H1 (cell line): ENCODE data around the gene CELA1. TPM values are rescaled to one million over a fixed set of nuclear protein-coding genes. Genes with fewer than 3 reads are reported as not detected.

Source experiments
- CTCF ChIA-PET: fragments of 300-600 bp; sonication (Branson Sonifier 250); formaldehyde crosslinking; loops from one replicate; lab custom pipeline; 2021; ENCODE audit not compliant: partially characterized antibody; lab: Charles Lee
- POLR2A ChIA-PET: fragments of 300-600 bp; sonication (Branson Sonifier 250); formaldehyde crosslinking; loops from one replicate; lab custom pipeline; 2021; ENCODE audit warnings: inconsistent platforms; ENCODE audit not compliant: partially characterized antibody; lab: Charles Lee
- DNase-seq, 2 experiments: peaks; one replicate each; pipeline versions ENCODE4 v3.0.0 to v3.0.0-alpha.2; 2010 to 2022; ENCODE audit warnings: low spot score in 2 of 2, low read depth in 1 of 2, mixed read lengths in 1 of 2
- FAIRE-seq: peaks from 2 replicates; lab custom pipeline; 2011; peaks lifted over from hg19 to GRCh38; lab: Jason Lieb, UNC
- H2AFZ ChIP-seq: 2 replicates; pipeline ENCODE4 v1.8.1; 2012; ENCODE audit warnings: low read length, inconsistent platforms
- H2AK5ac ChIP-seq: 2 replicates; pipeline ENCODE4 v1.6.1; 2013; ENCODE audit warnings: low read depth, low read length
- H2BK120ac ChIP-seq: replicated peaks from 2 replicates; pipeline ENCODE3; 2013; ENCODE audit warnings: low read depth, low read length, inconsistent platforms
- H2BK12ac ChIP-seq: 2 replicates; pipeline ENCODE4 v1.6.1; 2013; ENCODE audit warnings: low read depth, low read length
- H2BK15ac ChIP-seq: 2 replicates; pipeline ENCODE4 v1.6.1; 2013; ENCODE audit warnings: low read length
- H2BK20ac ChIP-seq: 2 replicates; pipeline ENCODE4 v1.6.1; 2013; ENCODE audit warnings: low read length
- H2BK5ac ChIP-seq: 2 replicates; pipeline ENCODE4 v1.6.1; 2013; ENCODE audit warnings: low read depth, low read length
- H3K14ac ChIP-seq: 2 replicates; pipeline ENCODE4 v1.6.1; 2013; ENCODE audit warnings: inconsistent platforms; ENCODE audit not compliant: insufficient read length
- H3K18ac ChIP-seq: 2 replicates; pipeline ENCODE4 v1.6.1; 2013; ENCODE audit warnings: low read length; ENCODE audit errors: extremely low read depth
- H3K23ac ChIP-seq: 2 replicates; pipeline ENCODE4 v1.6.1; 2013; ENCODE audit warnings: inconsistent platforms; ENCODE audit not compliant: insufficient read length
- H3K23me2 ChIP-seq: 2 replicates; pipeline ENCODE4 v1.6.1; 2013; ENCODE audit warnings: low read depth, low read length
- H3K27ac ChIP-seq: 2 replicates; pipeline ENCODE4 v1.6.1; 2011; ENCODE audit warnings: low read depth, low read length, inconsistent platforms
- H3K27me3 ChIP-seq, 4 experiments: replicated peaks in 1 of 4; 1 replicate in 1 of 4; 2 replicates in 3 of 4; pipeline versions ENCODE4 v1.6.1 to v1.8.1; 2011 to 2013; ENCODE audit warnings: low read length in 3 of 4, mild to moderate bottlenecking in 3 of 4, inconsistent platforms in 2 of 4, mixed read lengths in 2 of 4, moderate library complexity in 1 of 4; ENCODE audit not compliant: control insufficient read depth in 3 of 4, insufficient read depth in 3 of 4; ENCODE audit errors: extremely low read depth in 1 of 4
- H3K36me3 ChIP-seq, 4 experiments: 2 replicates each; pipeline versions ENCODE4 v1.6.1 to v1.8.1; 2011 to 2013; ENCODE audit warnings: mild to moderate bottlenecking in 4 of 4, low read length in 3 of 4, moderate library complexity in 2 of 4, control low read depth in 1 of 4, inconsistent platforms in 1 of 4; ENCODE audit not compliant: insufficient read depth in 4 of 4, control insufficient read depth in 2 of 4
- H3K4ac ChIP-seq: replicated peaks from 2 replicates; pipeline ENCODE3; 2013; ENCODE audit warnings: low read length, low read depth, mixed read lengths, inconsistent platforms; ENCODE audit not compliant: insufficient read length
- H3K4me1 ChIP-seq, 4 experiments: replicated peaks in 1 of 4; 1 replicate in 1 of 4; 2 replicates in 3 of 4; pipeline versions ENCODE4 v1.6.1 to v1.8.1; 2011 to 2013; ENCODE audit warnings: low read length in 3 of 4, inconsistent platforms in 2 of 4, mixed read lengths in 1 of 4; ENCODE audit not compliant: insufficient read depth in 4 of 4, control insufficient read depth in 3 of 4
- H3K4me2 ChIP-seq, 2 experiments: 2 replicates each; pipeline versions ENCODE4 v1.6.1 to v1.8.1; 2011 to 2013; ENCODE audit warnings: low read depth in 2 of 2, low read length in 2 of 2, control low read depth in 1 of 2, inconsistent platforms in 1 of 2, mild to moderate bottlenecking in 1 of 2; ENCODE audit not compliant: insufficient read depth in 1 of 2
- H3K4me3 ChIP-seq, 4 experiments: fragments of 200-600, 300-600 bp in 1 of 4; sonication (generic), shearing (Covaris generic), sonication (Bioruptor Twin) in 1 of 4; 2 replicates each; pipeline versions ENCODE4 v1.5.1 to v1.8.1; 2011 to 2016; ENCODE audit warnings: low read length in 4 of 4, low read depth in 3 of 4, control low read depth in 2 of 4, inconsistent platforms in 2 of 4, mild to moderate bottlenecking in 2 of 4, mixed read lengths in 1 of 4, moderate library complexity in 1 of 4; ENCODE audit not compliant: insufficient read depth in 2 of 4; ENCODE audit errors: extremely low read depth in 1 of 4
- H3K56ac ChIP-seq: replicated peaks from 2 replicates; pipeline ENCODE3; 2013; ENCODE audit warnings: low read depth, mild to moderate bottlenecking, mixed read lengths, low read length, inconsistent platforms; ENCODE audit not compliant: insufficient read length
- H3K79me1 ChIP-seq: 2 replicates; pipeline ENCODE4 v1.6.1; 2013; ENCODE audit warnings: low read depth, low read length, control low read depth
- H3K79me2 ChIP-seq, 2 experiments: 2 replicates each; pipeline versions ENCODE4 v1.6.1 to v1.8.1; 2012 to 2013; ENCODE audit warnings: low read length in 2 of 2, mild to moderate bottlenecking in 2 of 2, inconsistent platforms in 1 of 2; ENCODE audit not compliant: insufficient read depth in 2 of 2, control insufficient read depth in 1 of 2
- H3K9ac ChIP-seq, 4 experiments: replicated peaks in 1 of 4; 1 replicate in 1 of 4; 2 replicates in 3 of 4; pipeline versions ENCODE4 v1.6.1 to v1.8.1; 2011 to 2013; ENCODE audit warnings: low read depth in 3 of 4, low read length in 3 of 4, control low read depth in 2 of 4, mild to moderate bottlenecking in 2 of 4, moderate library complexity in 2 of 4, inconsistent platforms in 1 of 4; ENCODE audit errors: extremely low read depth in 1 of 4
- H3K9me3 ChIP-seq, 2 experiments: 2 replicates each; pipeline versions ENCODE4 v1.6.1 to v1.8.1; 2012 to 2013; ENCODE audit warnings: mild to moderate bottlenecking in 2 of 2, moderate library complexity in 2 of 2, control low read depth in 1 of 2, inconsistent platforms in 1 of 2, low read depth in 1 of 2, low read length in 1 of 2, mixed read lengths in 1 of 2; ENCODE audit not compliant: insufficient read depth in 2 of 2
- H4K20me1 ChIP-seq, 2 experiments: replicated peaks in 1 of 2; 2 replicates each; pipeline versions ENCODE3 to v1.8.1; 2011 to 2013; ENCODE audit warnings: inconsistent platforms in 2 of 2, low read length in 2 of 2, mild to moderate bottlenecking in 1 of 2; ENCODE audit not compliant: insufficient read depth in 2 of 2, control insufficient read depth in 1 of 2
- H4K5ac ChIP-seq: 2 replicates; pipeline ENCODE4 v1.6.1; 2013; ENCODE audit warnings: low read length, low read depth, mixed read lengths, inconsistent platforms; ENCODE audit not compliant: insufficient read length
- H4K8ac ChIP-seq: 2 replicates; pipeline ENCODE4 v1.8.0; 2013; ENCODE audit warnings: mild to moderate bottlenecking, moderate library complexity, low read length, inconsistent platforms; ENCODE audit not compliant: insufficient read depth; ENCODE audit errors: extremely low read depth
- H4K91ac ChIP-seq: replicated peaks from 2 replicates; pipeline ENCODE3; 2013; ENCODE audit warnings: low read length, mixed read lengths, inconsistent platforms; ENCODE audit not compliant: insufficient read length
- ASH2L ChIP-seq: fragments of 200-600, 300-600 bp; sonication (generic); IDR thresholded peaks from one replicate; pipeline ENCODE4 v1.7.1; 2017; ENCODE audit warnings: low read length
- BRCA1 ChIP-seq: IDR thresholded peaks from 2 replicates; pipeline ENCODE4 v1.6.1; 2012; ENCODE audit warnings: low read depth, low read length, improper control_type of control experiment
- CBX5 ChIP-seq: fragments of 300-800, 300-1000 bp; sonication (generic); IDR thresholded peaks from 2 replicates; pipeline ENCODE4 v1.7.1; 2016; ENCODE audit warnings: antibody characterized with exemption, low read length, low read depth
- CEBPB ChIP-seq: IDR thresholded peaks from 2 replicates; pipeline ENCODE4 v1.6.1; 2012; ENCODE audit warnings: low read depth, low read length
- E2F6 ChIP-seq: IDR thresholded peaks from 2 replicates; pipeline ENCODE4 v1.6.1; 2012; ENCODE audit warnings: inconsistent platforms
- EGR1 ChIP-seq: IDR thresholded peaks from 2 replicates; pipeline ENCODE4 v1.6.1; 2011; ENCODE audit warnings: low read depth, low read length, borderline replicate concordance
- MAFK ChIP-seq: IDR thresholded peaks from 2 replicates; pipeline ENCODE4 v1.6.1; 2012; ENCODE audit warnings: low read depth, mild to moderate bottlenecking, improper control_type of control experiment, low read length
- MAX ChIP-seq: IDR thresholded peaks from 2 replicates; pipeline ENCODE4 v1.6.1; 2012; ENCODE audit warnings: inconsistent platforms
- RFX5 ChIP-seq: IDR thresholded peaks from 2 replicates; pipeline ENCODE4 v1.6.1; 2011; ENCODE audit warnings: low read depth, low read length, improper control_type of control experiment, borderline replicate concordance
- RNF2 ChIP-seq: fragments of 200-900, 300-1000 bp; sonication (generic); IDR thresholded peaks from 2 replicates; pipeline ENCODE4 v1.7.1; 2016; ENCODE audit warnings: borderline replicate concordance, low read depth, mild to moderate bottlenecking, antibody characterized with exemption, low read length; ENCODE audit not compliant: poor library complexity, severe bottlenecking; ENCODE audit errors: missing control alignments
- SP2 ChIP-seq: IDR thresholded peaks from 2 replicates; pipeline ENCODE4 v1.6.1; 2012; ENCODE audit warnings: mild to moderate bottlenecking, low read length, inconsistent platforms
- SP4 ChIP-seq: IDR thresholded peaks from 2 replicates; pipeline ENCODE4 v1.6.1; 2012; ENCODE audit warnings: low read length, inconsistent platforms
- SUZ12 ChIP-seq: fragments of 200-600 bp; sonication (generic); IDR thresholded peaks from 2 replicates; pipeline ENCODE4 v1.6.1; 2012; ENCODE audit warnings: mild to moderate bottlenecking, inconsistent platforms, low read length, moderate library complexity, mixed read lengths
- ZNF274 ChIP-seq: IDR thresholded peaks from 2 replicates; pipeline ENCODE4 v1.7.0; 2012; ENCODE audit warnings: low read length, borderline replicate concordance; ENCODE audit errors: extremely low read depth
- WGBS, 2 experiments: shearing (Covaris generic) in 1 of 2; methylation state at CpG; one replicate each; pipeline versions ENCODE4 v1.1.6 to v1.1.7; 2013 to 2015; ENCODE audit warnings: low lambda C conversion rate in 2 of 2, mixed read lengths in 2 of 2, inconsistent platforms in 1 of 2, low coverage in 1 of 2, missing lambda C conversion rate in 1 of 2; ENCODE audit not compliant: insufficient replicate concordance in 2 of 2, insufficient coverage in 1 of 2, insufficient read length in 1 of 2; ENCODE audit errors: extremely low coverage in 1 of 2, missing lambda C conversion rate in 1 of 2; 5-methylcytosine and 5-hydroxymethylcytosine counted together
- polyA plus RNA-seq, 7 experiments: library from polyadenylated mRNA; depleted of rRNA in 3 of 7; stranded (reverse) in 5 of 7; unstranded in 2 of 7; fragments of >200 nt in 5 of 7; fragments of 200-250 nt in 2 of 7; gene quantifications; 1 replicate in 5 of 7; 2 replicates in 1 of 7; 4 replicates in 1 of 7; pipeline versions ENCODE4 v1.2.1 to v1.2.3, GENCODE V29; 2011 to 2013; ENCODE audit warnings: missing spikeins in 2 of 7, mixed read lengths in 2 of 7
- total RNA-seq: library from RNA; stranded (reverse); fragmentation: NEBNext Ultra II Directional; extraction: Animal tissue kit (Norgen Biotek cat#: 25700); gene quantifications from 2 replicates; pipeline ENCODE4 v1.2.1, GENCODE V29; 2021

CELA1 gene
- total and polyA plus RNA-seq, 2 of the 8 experiments (the other 6 are each of a cell fraction or from before 2014, with no cell fraction given), result 0.09 TPM; not detected in 1

- H3K18ac ChIP-seq, result no peak overlapping the region
- WGBS, 2 experiments, result 86% methylated on average over 8 of the region's 8 CpGs; no CpG with 5 or more reads in 1 of the 2 experiments
- no peak overlapping the region for H3K27ac ChIP-seq
- no peaks in the 10 kb centered on the region; a peak in 1 of 7 replicates for H3K4me1 ChIP-seq
- no peaks in the 10 kb centered on the region for H3K79me1 ChIP-seq
- no peak overlapping the region for H2BK20ac ChIP-seq
- H3K79me2 ChIP-seq, result no peaks in the 10 kb centered on the region
- no peak overlapping the region for H2AK5ac ChIP-seq
- no peak overlapping the region for H4K5ac ChIP-seq
- no peak overlapping the region for H3K14ac ChIP-seq
- H2BK5ac ChIP-seq, result no peak overlapping the region
- H3K9me3 ChIP-seq, result no peaks in the 10 kb centered on the region
- no peak overlapping the region for H2BK120ac ChIP-seq
- no peak overlapping the region for H3K4ac ChIP-seq
- no peak overlapping the region for H3K9ac ChIP-seq
- no peak overlapping the region for H4K8ac ChIP-seq
- no peak overlapping the region for H3K4me2 ChIP-seq
- H3K36me3 ChIP-seq, result peaks cover 0 to 12% (median 3%) of the 10 kb centered on the region in 4 experiments; a peak in 3 of 8 replicates
- DNase-seq, result no peak
- no peak overlapping the region for H2AFZ ChIP-seq
- H3K23me2 ChIP-seq, result no peaks in the 10 kb centered on the region
- ChIA-PET POLR2A (interaction anchor here (1.0 kb wide), 1 partner anchor 13 kb away, joined by 5 read pairs; no protein-coding TSS in a partner anchor), CTCF (interaction anchor here (1.8 kb wide), 1 partner anchor 17 kb away, joined by 16 read pairs; no protein-coding TSS in a partner anchor)
- H4K20me1 ChIP-seq, result no peaks in the 10 kb centered on the region
- H3K23ac ChIP-seq, result no peak overlapping the region
- no peak overlapping the region for H3K4me3 ChIP-seq
- no peak overlapping the region for H2BK15ac ChIP-seq
- no peak overlapping the region for H4K91ac ChIP-seq
- no peaks in the 10 kb centered on the region for H3K27me3 ChIP-seq
- no peak overlapping the region for H3K56ac ChIP-seq
- FAIRE-seq, result no peak
- H2BK12ac ChIP-seq, result no peak overlapping the region
- TF ChIP-seq ZNF274, result no peak
- TF ChIP-seq EGR1, result no peak
- no peak for TF ChIP-seq BRCA1
- TF ChIP-seq SP2, result no peak
- TF ChIP-seq MAX, result no peak
- TF ChIP-seq ASH2L, result no peak
- TF ChIP-seq E2F6, result no peak
- TF ChIP-seq CBX5, result no peak
- TF ChIP-seq MAFK, result no peak
- no peak for TF ChIP-seq SP4
- TF ChIP-seq RFX5, result no peak
- no peak for TF ChIP-seq SUZ12
- TF ChIP-seq RNF2, result no peak
- TF ChIP-seq CEBPB, result no peak
Measured at GRCh38 chr12:51358496-51358895, 12.0 kb upstream of the CELA1 start.
